ENCODE data around the gene SLC24A3. TPM values are rescaled to one million over a fixed set of nuclear protein-coding genes. Genes with fewer than 3 reads are reported as not detected.

The SLC24A3 gene
- total and polyA plus RNA-seq, 2 of the 13 experiments (the other 11 are each of a cell fraction or from before 2014, with no cell fraction given), result not detected

DNA sequence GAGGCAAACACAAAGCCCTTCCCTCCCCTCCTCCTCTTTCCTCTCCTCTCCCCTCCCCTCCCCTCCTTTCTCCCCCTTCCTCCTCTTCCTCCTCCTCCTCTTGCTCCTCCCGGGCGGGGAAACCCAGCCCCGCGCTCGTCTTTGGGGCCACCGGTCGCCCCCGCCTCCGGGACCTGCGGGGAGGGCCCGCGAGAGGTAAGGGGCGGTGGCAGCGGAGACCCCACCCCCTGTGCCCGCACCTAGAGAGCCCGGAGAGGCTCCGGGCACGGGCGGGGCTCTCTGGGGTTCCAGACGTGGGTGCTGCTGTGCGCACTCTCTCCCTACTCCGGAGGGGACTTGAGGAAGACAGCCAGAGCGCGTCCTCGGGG, 545.7 kb downstream of the SLC24A3 start, which contains the start of gene RIN2 (continued):
- peak; percentile 99 for TF ChIP-seq HNRNPK (IDR thresholded peaks at IDR 0.05; ENCODE audit: low read depth, low read length, poor library complexity, severe bottlenecking)
- TF ChIP-seq ZXDC (CRISPR knock-in tag; IDR thresholded peaks at IDR 0.05), result no peak
- TF ChIP-seq, protein P1, sequence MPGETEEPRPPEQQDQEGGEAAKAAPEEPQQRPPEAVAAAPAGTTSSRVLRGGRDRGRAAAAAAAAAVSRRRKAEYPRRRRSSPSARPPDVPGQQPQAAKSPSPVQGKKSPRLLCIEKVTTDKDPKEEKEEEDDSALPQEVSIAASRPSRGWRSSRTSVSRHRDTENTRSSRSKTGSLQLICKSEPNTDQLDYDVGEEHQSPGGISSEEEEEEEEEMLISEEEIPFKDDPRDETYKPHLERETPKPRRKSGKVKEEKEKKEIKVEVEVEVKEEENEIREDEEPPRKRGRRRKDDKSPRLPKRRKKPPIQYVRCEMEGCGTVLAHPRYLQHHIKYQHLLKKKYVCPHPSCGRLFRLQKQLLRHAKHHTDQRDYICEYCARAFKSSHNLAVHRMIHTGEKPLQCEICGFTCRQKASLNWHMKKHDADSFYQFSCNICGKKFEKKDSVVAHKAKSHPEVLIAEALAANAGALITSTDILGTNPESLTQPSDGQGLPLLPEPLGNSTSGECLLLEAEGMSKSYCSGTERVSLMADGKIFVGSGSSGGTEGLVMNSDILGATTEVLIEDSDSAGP (CRISPR knock-in tag; IDR thresholded peaks at IDR 0.05; ENCODE audit: borderline replicate concordance), result 0 out of 2 replicates have a peak, but pooled peaks have one; percentile 6
- no peak for TF ChIP-seq RBFOX2 (IDR thresholded peaks at IDR 0.05; ENCODE audit: low read depth, low read length)
- TF ChIP-seq HBP1 (CRISPR knock-in tag; IDR thresholded peaks at IDR 0.05; ENCODE audit: low read depth), result no peak
- no peak for TF ChIP-seq ZNF605 (CRISPR knock-in tag; IDR thresholded peaks at IDR 0.05)
- peak; percentile 10; the same call in 1 of the 2 replicates for TF ChIP-seq ZFP90 (CRISPR knock-in tag; IDR thresholded peaks at IDR 0.05; ENCODE audit: borderline replicate concordance)
- TF ChIP-seq HNRNPLL (IDR thresholded peaks at IDR 0.05; ENCODE audit: low read depth, low read length, poor library complexity, severe bottlenecking), result no peak
- TF ChIP-seq POLR2G (IDR thresholded peaks at IDR 0.05; ENCODE audit: low read depth, low read length), result peak; percentile 66; the same call in 1 of the 2 replicates
- TF ChIP-seq, protein P2, sequence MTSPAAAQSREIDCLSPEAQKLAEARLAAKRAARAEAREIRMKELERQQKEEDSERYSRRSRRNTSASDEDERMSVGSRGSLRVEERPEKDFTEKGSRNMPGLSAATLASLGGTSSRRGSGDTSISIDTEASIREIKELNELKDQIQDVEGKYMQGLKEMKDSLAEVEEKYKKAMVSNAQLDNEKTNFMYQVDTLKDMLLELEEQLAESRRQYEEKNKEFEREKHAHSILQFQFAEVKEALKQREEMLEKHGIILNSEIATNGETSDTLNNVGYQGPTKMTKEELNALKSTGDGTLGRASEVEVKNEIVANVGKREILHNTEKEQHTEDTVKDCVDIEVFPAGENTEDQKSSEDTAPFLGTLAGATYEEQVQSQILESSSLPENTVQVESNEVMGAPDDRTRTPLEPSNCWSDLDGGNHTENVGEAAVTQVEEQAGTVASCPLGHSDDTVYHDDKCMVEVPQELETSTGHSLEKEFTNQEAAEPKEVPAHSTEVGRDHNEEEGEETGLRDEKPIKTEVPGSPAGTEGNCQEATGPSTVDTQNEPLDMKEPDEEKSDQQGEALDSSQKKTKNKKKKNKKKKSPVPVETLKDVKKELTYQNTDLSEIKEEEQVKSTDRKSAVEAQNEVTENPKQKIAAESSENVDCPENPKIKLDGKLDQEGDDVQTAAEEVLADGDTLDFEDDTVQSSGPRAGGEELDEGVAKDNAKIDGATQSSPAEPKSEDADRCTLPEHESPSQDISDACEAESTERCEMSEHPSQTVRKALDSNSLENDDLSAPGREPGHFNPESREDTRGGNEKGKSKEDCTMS (CRISPR knock-in tag; conservative IDR thresholded peaks at IDR 0.05), result no peak
- TF ChIP-seq, protein P3, sequence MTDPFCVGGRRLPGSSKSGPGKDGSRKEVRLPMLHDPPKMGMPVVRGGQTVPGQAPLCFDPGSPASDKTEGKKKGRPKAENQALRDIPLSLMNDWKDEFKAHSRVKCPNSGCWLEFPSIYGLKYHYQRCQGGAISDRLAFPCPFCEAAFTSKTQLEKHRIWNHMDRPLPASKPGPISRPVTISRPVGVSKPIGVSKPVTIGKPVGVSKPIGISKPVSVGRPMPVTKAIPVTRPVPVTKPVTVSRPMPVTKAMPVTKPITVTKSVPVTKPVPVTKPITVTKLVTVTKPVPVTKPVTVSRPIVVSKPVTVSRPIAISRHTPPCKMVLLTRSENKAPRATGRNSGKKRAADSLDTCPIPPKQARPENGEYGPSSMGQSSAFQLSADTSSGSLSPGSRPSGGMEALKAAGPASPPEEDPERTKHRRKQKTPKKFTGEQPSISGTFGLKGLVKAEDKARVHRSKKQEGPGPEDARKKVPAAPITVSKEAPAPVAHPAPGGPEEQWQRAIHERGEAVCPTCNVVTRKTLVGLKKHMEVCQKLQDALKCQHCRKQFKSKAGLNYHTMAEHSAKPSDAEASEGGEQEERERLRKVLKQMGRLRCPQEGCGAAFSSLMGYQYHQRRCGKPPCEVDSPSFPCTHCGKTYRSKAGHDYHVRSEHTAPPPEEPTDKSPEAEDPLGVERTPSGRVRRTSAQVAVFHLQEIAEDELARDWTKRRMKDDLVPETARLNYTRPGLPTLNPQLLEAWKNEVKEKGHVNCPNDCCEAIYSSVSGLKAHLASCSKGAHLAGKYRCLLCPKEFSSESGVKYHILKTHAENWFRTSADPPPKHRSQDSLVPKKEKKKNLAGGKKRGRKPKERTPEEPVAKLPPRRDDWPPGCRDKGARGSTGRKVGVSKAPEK (CRISPR knock-in tag; IDR thresholded peaks at IDR 0.05; ENCODE audit: borderline replicate concordance), result 0 out of 2 replicates have a peak, but pooled peaks have one; percentile 9
- TF ChIP-seq NR1H2 (CRISPR knock-in tag; IDR thresholded peaks at IDR 0.05; ENCODE audit: borderline replicate concordance, low read depth), result no peak
- no peak for TF ChIP-seq SIN3A (IDR thresholded peaks at IDR 0.05; ENCODE audit: borderline replicate concordance, low read depth, low read length)
- TF ChIP-seq POLR2A (IDR thresholded peaks at IDR 0.05; ENCODE audit: insufficient read depth in 1 of 2, low read depth in 2 of 2, low read length in 2 of 2), result peak in 1 of 2 experiments; percentile 54; a peak in 2 of 4 replicates
- TF ChIP-seq ZNF3 (CRISPR knock-in tag; IDR thresholded peaks at IDR 0.05), result no peak
- TF ChIP-seq KAT2B (IDR thresholded peaks at IDR 0.05; ENCODE audit: borderline replicate concordance, low read depth, low read length), result no peak
- TF ChIP-seq JUNB (CRISPR knock-in tag; IDR thresholded peaks at IDR 0.05; ENCODE audit: borderline replicate concordance), result no peak
